ENCODE data around the gene C6orf89. TPM values are rescaled to one million over a fixed set of nuclear protein-coding genes. Genes with fewer than 3 reads are reported as not detected.

Gene C6orf89
- total and polyA plus RNA-seq, 4 donors = 42.6 to 69.5 (median 50.4) TPM

GRCh38 chr6:36851626-36852025 is 34.1 kb upstream of the C6orf89 start:
- DNase-seq (ENCODE audit: low read depth in 4 of 6, low spot score in 6 of 6) = no peak
- WGBS (ENCODE audit: insufficient coverage) = no CpG with 5 or more reads among the region's 4 CpGs
- Histone ChIP-seq H3K9me3 (ENCODE audit: control insufficient read depth, insufficient read depth, low read length) (no peaks in the 10 kb centered on the region), H3K4me1 (ENCODE audit: control insufficient read depth, insufficient read depth, low read length) (peaks cover 24% of the 10 kb centered on the region), H3K27ac (ENCODE audit: low read depth, low read length) (no peak overlapping the region), H3K27me3 (ENCODE audit: control insufficient read depth, insufficient read depth, low read length) (no peaks in the 10 kb centered on the region), H3K36me3 (ENCODE audit: control insufficient read depth, insufficient read depth, low read length) (peaks cover 15% of the 10 kb centered on the region), H3K4me3 (ENCODE audit: low read depth, low read length) (no peak overlapping the region)

- H3K4me3 ChIP-seq (ENCODE audit: low read depth, low read length) = no peak overlapping the region
- DNase-seq (ENCODE audit: low read depth in 4 of 6, low spot score in 6 of 6) = no peak
- WGBS (ENCODE audit: insufficient coverage) = 54% methylated on average over 3 of the region's 4 CpGs
- no peaks in the 10 kb centered on the region for H3K27me3 ChIP-seq (ENCODE audit: control insufficient read depth, insufficient read depth, low read length)
- no peak overlapping the region for H3K27ac ChIP-seq (ENCODE audit: low read depth, low read length)
- no peaks in the 10 kb centered on the region for H3K9me3 ChIP-seq (ENCODE audit: control insufficient read depth, insufficient read depth, low read length)
- peaks cover 24% of the 10 kb centered on the region for H3K4me1 ChIP-seq (ENCODE audit: control insufficient read depth, insufficient read depth, low read length)
- H3K36me3 ChIP-seq (ENCODE audit: control insufficient read depth, insufficient read depth, low read length) = peaks cover 15% of the 10 kb centered on the region
These were observed 33.1 kb upstream of the C6orf89 start for GRCh38 chr6:36852481-36853147.

GRCh38 chr6:36853325-36853724 is 32.4 kb upstream of the C6orf89 start:
- Histone ChIP-seq H3K27ac (ENCODE audit: low read depth, low read length) (no peak overlapping the region), H3K36me3 (ENCODE audit: control insufficient read depth, insufficient read depth, low read length) (peaks cover 15% of the 10 kb centered on the region), H3K27me3 (ENCODE audit: control insufficient read depth, insufficient read depth, low read length) (no peaks in the 10 kb centered on the region), H3K9me3 (ENCODE audit: control insufficient read depth, insufficient read depth, low read length) (no peaks in the 10 kb centered on the region), H3K4me1 (ENCODE audit: control insufficient read depth, insufficient read depth, low read length) (peaks cover 20% of the 10 kb centered on the region), H3K4me3 (ENCODE audit: low read depth, low read length) (no peak overlapping the region)
- 96% methylated on average over 3 of the region's 5 CpGs for WGBS (ENCODE audit: insufficient coverage)
- DNase-seq (ENCODE audit: low read depth in 4 of 6, low spot score in 6 of 6) = no peak

GRCh38 chr6:36855750-36856149 is 30.0 kb upstream of the C6orf89 start:
- WGBS (ENCODE audit: insufficient coverage) = 90% methylated on average over 7 of the region's 10 CpGs

GRCh38 chr6:36856277-36856676 is 29.5 kb upstream of the C6orf89 start:
- H3K27ac ChIP-seq (ENCODE audit: low read depth, low read length) = no peak overlapping the region
- 63% methylated on average over 6 of the region's 8 CpGs for WGBS (ENCODE audit: insufficient coverage)
- no peak for DNase-seq (ENCODE audit: low read depth in 4 of 6, low spot score in 6 of 6)
- peaks cover 23% of the 10 kb centered on the region for H3K36me3 ChIP-seq (ENCODE audit: control insufficient read depth, insufficient read depth, low read length)
- no peaks in the 10 kb centered on the region for H3K9me3 ChIP-seq (ENCODE audit: control insufficient read depth, insufficient read depth, low read length)
- H3K27me3 ChIP-seq (ENCODE audit: control insufficient read depth, insufficient read depth, low read length) = no peaks in the 10 kb centered on the region
- no peaks in the 10 kb centered on the region for H3K4me1 ChIP-seq (ENCODE audit: control insufficient read depth, insufficient read depth, low read length)
- H3K4me3 ChIP-seq (ENCODE audit: low read depth, low read length) = no peak overlapping the region

More at GRCh38 chr6:36855750-36856149, 30.0 kb upstream of the C6orf89 start:
- Histone ChIP-seq H3K9me3 (ENCODE audit: control insufficient read depth, insufficient read depth, low read length) (no peaks in the 10 kb centered on the region), H3K27me3 (ENCODE audit: control insufficient read depth, insufficient read depth, low read length) (no peaks in the 10 kb centered on the region), H3K36me3 (ENCODE audit: control insufficient read depth, insufficient read depth, low read length) (peaks cover 23% of the 10 kb centered on the region), H3K27ac (ENCODE audit: low read depth, low read length) (no peak overlapping the region), H3K4me3 (ENCODE audit: low read depth, low read length) (no peak overlapping the region), H3K4me1 (ENCODE audit: control insufficient read depth, insufficient read depth, low read length) (peaks cover 3% of the 10 kb centered on the region)
- DNase-seq (ENCODE audit: low read depth in 4 of 6, low spot score in 6 of 6) = no peak

GRCh38 chr6:36857325-36857724 is 28.4 kb upstream of the C6orf89 start:
- Histone ChIP-seq H3K4me3 (ENCODE audit: low read depth, low read length) (no peak overlapping the region), H3K27ac (ENCODE audit: low read depth, low read length) (no peak overlapping the region), H3K27me3 (ENCODE audit: control insufficient read depth, insufficient read depth, low read length) (no peaks in the 10 kb centered on the region), H3K4me1 (ENCODE audit: control insufficient read depth, insufficient read depth, low read length) (no peaks in the 10 kb centered on the region), H3K9me3 (ENCODE audit: control insufficient read depth, insufficient read depth, low read length) (no peaks in the 10 kb centered on the region), H3K36me3 (ENCODE audit: control insufficient read depth, insufficient read depth, low read length) (peaks cover 23% of the 10 kb centered on the region)
- no peak for DNase-seq (ENCODE audit: low read depth in 4 of 6, low spot score in 6 of 6)
- WGBS (ENCODE audit: insufficient coverage) = 100% methylated on average over 1 of the region's 4 CpGs

- Histone ChIP-seq H3K9me3 (ENCODE audit: control insufficient read depth, insufficient read depth, low read length) (no peaks in the 10 kb centered on the region), H3K4me1 (ENCODE audit: control insufficient read depth, insufficient read depth, low read length) (no peaks in the 10 kb centered on the region), H3K36me3 (ENCODE audit: control insufficient read depth, insufficient read depth, low read length) (peaks cover 21% of the 10 kb centered on the region), H3K27me3 (ENCODE audit: control insufficient read depth, insufficient read depth, low read length) (no peaks in the 10 kb centered on the region), H3K27ac (ENCODE audit: low read depth, low read length) (no peak overlapping the region), H3K4me3 (ENCODE audit: low read depth, low read length) (no peak overlapping the region)
- 68% methylated on average over 4 of the region's 6 CpGs for WGBS (ENCODE audit: insufficient coverage)
- no peak for DNase-seq (ENCODE audit: low read depth in 4 of 6, low spot score in 6 of 6)
These were observed 27.3 kb upstream of the C6orf89 start for GRCh38 chr6:36858407-36858981.

GRCh38 chr6:36860126-36860525 is 25.6 kb upstream of the C6orf89 start:
- no peaks in the 10 kb centered on the region for H3K27me3 ChIP-seq (ENCODE audit: control insufficient read depth, insufficient read depth, low read length)
- WGBS (ENCODE audit: insufficient coverage) = 93% methylated on average over 7 of the region's 7 CpGs
- H3K27ac ChIP-seq (ENCODE audit: low read depth, low read length) = no peak overlapping the region
- H3K9me3 ChIP-seq (ENCODE audit: control insufficient read depth, insufficient read depth, low read length) = no peaks in the 10 kb centered on the region
- no peak for DNase-seq (ENCODE audit: low read depth in 4 of 6, low spot score in 6 of 6)
- H3K36me3 ChIP-seq (ENCODE audit: control insufficient read depth, insufficient read depth, low read length) = peaks cover 31% of the 10 kb centered on the region
- no peaks in the 10 kb centered on the region for H3K4me1 ChIP-seq (ENCODE audit: control insufficient read depth, insufficient read depth, low read length)
- H3K4me3 ChIP-seq (ENCODE audit: low read depth, low read length) = no peak overlapping the region

- WGBS (ENCODE audit: insufficient coverage) = 89% methylated on average over 7 of the region's 8 CpGs
These were observed 23.4 kb upstream of the C6orf89 start for GRCh38 chr6:36862164-36862847.

More at GRCh38 chr6:36862164-36862847, 23.4 kb upstream of the C6orf89 start:
- Histone ChIP-seq H3K27me3 (ENCODE audit: control insufficient read depth, insufficient read depth, low read length) (no peaks in the 10 kb centered on the region), H3K27ac (ENCODE audit: low read depth, low read length) (no peak overlapping the region), H3K9me3 (ENCODE audit: control insufficient read depth, insufficient read depth, low read length) (no peaks in the 10 kb centered on the region), H3K4me3 (ENCODE audit: low read depth, low read length) (no peak overlapping the region), H3K36me3 (ENCODE audit: control insufficient read depth, insufficient read depth, low read length) (peaks cover 19% of the 10 kb centered on the region), H3K4me1 (ENCODE audit: control insufficient read depth, insufficient read depth, low read length) (peaks cover under 1% of the 10 kb centered on the region)
- no peak for DNase-seq (ENCODE audit: low read depth in 4 of 6, low spot score in 6 of 6)
